NCI-H748 (cell line): ENCODE data around the gene PDE6G.
A peak's percentile ranks its signal among the peaks of the same experiment; 100 is the strongest.
"Not testable (repeated sequence)": the region's sequence is repeated elsewhere in the genome, so short reads cannot be mapped to it uniquely, and the experiment has no call there.

Source experiments
- DNase-seq: peaks from one replicate; lab custom pipeline; 2025; ENCODE audit not compliant: unreplicated experiment; lab: John Stamatoyannopoulos, UW

The PDE6G gene

DNA sequence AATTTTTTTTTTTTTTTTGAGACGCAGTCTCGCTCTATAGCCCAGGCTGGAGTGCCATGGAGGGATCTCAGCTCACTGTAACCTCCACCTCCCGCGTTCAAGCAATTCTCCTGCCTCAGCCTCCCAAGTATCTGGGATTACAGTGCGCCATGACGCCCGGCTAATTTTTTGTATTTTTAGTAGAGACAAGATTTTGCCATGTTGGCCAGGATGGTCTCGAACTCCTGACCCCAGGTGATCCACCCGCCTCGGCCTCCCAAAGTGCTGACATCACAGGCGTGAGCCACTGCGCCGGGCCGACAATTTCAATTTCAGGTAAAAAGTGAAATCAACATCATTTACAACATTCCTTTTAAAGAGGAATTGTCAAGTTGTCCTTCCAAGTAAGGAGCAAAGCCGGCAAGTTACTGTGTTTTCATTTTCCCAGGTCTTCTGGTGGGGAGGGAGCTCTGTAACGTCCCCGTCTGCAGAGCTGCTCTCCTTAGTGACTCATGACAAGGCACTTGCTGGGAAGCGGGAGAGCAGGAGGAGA lies 20.3 kb downstream of the PDE6G start:
- DNase-seq = no peak

DNA sequence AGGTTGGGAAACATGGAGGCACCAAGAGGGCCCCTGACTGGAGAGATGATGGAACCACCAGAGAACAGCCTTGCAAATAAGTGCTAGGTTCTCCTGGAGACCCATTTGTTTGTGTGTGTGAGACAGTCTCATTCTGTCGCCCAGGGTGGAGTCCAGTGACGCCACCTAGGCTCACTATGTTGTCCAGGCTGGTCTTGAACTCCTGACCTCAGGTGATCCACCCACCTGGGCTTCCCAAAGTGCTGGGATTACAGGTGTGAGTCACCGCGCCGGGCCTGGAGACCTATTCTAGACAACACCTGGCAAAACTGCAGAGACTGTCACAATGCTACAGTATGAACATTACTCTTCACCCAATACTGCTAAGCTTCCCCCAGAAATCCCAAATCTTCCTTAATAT lies 20.9 kb downstream of the PDE6G start:
- DNase-seq = no peak

DNA sequence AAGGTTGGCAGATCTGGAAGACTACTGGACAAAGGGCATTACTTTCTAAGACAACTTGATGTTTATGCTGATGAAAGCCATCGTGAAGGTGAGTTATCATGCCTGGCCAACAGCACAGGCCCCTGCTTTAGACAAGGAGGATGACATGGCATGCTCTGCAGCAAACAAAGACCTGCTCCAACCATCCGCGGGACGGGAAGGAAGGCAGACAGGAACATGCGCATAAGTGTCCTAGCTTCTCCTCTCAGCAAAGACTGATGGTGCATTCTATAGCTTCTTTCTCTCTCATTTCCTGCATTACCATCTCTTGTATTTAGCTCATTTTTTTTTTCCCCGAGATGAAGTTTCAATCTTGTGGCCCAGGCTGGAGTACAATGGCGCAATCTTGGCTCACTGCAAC lies 24.9 kb downstream of the PDE6G start:
- DNase-seq = no peak

DNA sequence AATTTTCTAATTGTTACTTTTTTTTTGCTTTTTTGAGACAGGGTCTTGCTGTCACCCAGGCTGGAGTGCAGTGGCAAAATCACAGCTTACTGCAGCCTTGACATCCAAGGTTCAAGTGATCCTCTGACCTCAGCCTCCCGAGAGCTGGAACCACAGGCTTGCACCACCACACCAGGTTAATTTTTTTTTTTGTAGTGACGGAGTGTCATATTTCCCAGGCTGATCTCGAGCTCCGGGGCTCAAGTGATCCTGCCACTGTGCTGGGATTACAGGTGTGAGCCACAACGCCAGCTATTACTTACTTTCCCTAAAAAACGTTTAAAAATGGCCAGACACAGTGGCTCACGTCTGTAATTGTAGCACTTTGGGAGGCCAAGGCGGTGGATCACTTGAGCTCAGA lies 26.1 kb downstream of the PDE6G start:
- no peak for DNase-seq

DNA sequence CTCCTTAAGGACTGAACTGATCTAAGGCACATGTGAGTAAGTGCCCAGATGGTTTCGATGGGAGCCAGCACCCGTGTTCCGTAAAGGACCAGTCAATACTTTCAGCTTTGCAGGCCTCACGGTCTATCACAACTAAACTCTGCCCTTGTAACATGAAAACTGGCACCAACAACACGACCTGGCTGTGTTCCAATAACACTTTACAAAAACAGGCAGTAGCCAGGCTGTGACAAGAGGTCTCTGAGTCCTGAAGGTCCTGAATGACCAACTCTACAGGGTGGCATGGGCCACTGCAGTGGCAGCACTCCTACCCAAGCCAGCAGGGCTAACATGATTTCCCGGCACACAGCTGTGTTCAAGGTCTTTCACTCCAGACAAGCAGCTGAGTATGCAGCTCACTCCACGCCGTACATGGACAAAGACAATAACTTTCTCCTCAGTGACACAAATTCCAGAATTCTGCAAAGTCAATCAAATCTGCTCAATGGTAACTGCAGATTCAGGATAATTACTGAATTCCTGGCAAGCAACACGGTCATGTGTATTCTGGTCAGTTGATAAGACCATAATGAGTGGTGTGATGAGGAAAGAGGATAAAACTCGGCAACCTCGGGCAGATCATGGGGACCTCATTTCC lies 34.7 kb downstream of the PDE6G start:
- DNase-seq = no peak

DNA sequence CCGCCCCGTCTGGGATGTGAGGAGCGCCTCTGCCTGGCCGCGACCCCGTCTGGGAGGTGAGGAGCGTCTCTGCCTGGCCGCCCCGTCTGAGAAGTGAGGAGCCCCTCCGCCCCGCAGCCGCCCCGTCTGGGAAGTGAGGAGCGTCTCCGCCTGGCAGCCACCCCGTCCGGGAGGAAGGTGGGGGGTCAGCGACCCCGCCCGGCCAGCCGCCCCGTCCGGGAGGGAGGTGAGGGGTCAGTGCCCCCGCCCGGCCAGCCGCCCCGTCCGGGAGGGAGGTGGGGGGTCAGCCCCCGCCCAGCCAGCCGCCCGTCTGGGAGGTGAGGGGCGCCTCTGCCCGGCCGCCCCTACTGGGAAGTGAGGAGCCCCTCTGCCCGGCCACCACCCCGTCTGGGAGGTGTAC lies 38.0 kb downstream of the PDE6G start:
- DNase-seq = not testable (repeated sequence)

DNA sequence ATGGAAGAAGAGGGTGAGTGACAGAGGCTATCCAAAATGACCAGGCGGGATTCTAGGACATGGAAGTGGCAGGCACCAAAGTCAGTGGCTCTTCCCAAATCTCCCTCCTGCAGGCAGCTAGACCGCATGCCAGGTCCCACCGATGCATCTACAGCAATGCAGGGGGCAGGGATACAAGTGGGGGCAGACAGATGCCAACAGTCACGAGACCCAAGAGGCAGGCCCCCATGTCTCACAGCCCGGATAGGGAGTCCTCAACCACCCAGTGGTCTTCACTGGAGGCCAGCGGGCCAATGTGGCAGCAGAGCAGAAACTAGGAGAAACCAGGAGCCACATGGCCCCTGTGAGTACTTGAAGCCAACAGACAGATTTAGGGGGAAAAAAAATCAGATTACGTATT lies 39.5 kb downstream of the PDE6G start:
- DNase-seq = no peak

DNA sequence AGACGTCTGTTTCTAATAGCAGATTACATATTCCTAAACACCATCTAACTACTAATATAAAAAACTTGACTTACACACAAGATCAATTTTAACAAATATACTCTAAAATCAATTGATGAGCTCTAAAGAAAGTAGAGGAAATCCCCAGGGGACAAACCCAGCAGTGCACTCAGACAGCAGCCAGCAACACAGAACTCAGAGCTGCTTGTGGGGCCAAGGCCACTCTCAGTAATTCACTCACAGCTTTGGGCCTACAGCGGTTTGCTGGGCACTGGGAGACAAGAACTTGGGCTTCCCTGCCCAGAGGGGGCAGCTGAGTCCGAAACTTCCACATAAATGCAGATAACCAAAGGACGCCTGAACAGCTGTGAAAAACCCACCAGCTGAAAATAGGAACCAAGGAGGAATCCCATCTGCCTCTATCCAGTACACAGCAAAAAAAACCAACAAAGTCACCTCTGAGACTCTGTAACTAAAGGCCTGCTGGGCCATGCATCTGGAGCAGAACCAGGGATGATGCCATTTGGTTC lies 40.9 kb downstream of the PDE6G start:
- no peak for DNase-seq

DNA sequence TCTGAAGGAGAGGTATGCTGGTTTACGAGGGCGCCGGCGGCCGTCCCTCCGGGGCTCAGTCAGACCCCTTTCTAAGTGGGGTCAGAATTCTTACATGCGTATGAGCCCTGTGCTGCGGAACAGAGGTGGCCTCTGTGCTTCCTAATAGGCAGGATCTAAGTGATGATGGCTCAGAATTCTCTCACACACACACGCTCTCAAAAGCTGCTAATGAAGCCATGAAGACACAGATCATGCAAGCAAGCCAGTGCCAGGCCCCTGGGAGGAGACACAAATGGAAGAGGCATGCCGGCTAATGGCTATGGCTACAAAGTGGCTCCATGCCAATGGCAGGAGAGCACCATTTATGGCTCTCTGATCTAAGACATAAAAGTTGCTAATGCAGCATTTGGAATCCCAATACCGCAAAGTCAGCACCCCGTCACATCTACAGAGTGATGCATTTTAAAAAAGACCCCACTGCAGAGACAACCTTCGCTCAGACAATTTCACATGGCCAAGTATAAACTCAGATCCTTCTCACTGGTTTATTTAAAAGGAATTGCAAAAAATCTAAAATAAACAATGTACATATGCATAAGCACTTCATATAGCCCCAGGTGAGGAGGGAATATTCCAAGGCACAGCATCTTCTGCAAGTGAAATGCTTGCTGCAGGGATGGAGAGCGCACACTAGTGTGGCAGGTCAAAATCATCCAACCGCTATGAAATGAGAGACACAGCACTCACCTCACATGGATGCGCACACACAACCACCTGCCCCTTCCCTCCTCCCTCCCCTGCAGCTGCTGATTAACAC lies 44.0 kb downstream of the PDE6G start:
- DNase-seq = no peak

DNA sequence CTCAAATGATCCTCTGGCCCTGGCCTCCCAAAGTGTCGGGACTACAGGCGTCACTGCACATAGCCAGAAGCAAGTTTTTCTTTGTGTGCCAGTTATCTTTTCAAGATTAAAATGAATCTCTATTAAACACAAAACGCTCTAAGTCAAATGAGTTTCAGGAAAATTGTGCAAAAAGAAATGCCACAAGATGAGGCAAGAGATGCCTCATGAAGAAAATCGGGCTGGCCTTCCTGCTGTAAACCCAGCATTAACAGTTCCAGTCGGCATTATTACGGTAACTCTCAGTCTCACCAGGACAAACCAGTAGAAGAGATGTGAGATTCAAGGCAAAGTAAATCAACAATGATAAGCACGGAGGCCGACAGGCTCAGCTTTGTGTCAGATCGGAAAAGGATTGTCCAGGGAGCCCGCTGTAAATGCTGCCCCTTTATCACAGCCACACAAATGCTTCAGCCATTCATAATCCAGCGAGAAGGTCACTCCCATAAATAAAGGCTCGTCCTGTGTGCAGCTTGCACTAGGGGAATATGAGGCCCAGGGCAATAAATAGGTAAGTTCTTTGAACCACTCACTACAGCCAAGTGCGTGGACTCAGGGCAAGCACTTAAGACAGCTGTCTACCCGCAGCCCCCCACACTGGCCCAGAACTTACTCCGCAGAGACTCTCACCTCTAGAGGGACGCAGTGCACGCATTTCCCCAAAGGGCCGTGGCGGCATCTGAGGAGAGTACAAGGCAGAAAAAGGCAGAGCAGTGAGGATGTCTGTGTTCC lies 46.6 kb downstream of the PDE6G start:
- DNase-seq = no peak

DNA sequence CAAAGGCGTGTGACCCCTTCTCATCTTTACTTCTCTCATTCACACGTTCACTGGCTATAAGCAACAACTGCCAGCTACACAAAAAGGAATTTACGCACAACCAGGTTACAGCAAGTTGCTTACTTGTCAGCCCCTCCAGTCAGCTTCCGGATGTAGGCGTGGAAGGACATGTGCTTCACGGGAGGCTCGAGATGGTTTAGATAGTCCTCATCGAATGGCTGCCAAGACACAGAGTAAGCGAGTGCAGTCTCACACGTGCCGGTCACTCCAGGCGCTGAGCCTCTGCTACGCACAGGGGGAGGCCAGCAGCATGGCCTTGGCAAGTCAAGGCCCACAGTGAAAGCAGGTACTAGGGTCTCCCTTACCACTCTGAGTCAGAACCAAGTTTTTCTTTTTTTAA lies 47.7 kb downstream of the PDE6G start:
- no peak for DNase-seq

DNA sequence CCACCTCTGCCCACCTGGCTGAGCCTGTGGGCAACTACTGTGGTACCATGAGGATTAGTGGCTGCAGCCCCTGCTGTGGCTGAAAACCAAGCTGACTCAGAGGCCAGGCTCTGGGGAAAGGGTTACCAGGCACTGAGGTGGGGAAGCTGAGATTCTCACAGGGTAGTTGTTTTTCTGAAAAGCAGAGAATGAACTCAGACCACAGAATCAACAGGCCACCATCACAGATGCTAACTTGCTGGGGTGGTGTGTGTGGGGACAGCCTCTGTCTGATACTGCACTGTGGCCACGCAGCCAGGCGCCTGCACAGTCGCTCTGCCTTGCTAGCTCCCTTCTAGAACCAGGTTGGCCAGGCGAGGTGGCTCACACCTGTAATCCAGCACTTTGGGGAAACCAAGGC lies 48.3 kb downstream of the PDE6G start:
- DNase-seq = no peak

DNA sequence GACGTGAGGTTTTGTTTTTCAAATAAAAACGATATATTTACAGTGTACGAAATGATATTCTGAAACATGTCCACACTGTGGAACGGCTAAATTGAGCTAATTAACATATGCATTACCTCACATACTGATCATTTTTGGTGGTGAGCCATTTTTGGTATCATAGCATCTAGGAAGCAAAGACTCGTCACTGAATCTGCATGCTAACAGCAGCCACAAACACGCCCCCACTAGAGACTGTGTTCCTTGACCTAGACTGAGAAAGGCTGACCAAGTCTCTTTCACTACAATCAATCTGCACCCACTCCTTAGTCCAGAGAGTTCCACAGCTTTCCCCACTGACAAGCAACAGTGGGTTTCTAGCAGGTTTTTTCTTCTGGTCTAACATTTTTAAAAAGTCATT lies 48.9 kb downstream of the PDE6G start:
- no peak for DNase-seq

DNA sequence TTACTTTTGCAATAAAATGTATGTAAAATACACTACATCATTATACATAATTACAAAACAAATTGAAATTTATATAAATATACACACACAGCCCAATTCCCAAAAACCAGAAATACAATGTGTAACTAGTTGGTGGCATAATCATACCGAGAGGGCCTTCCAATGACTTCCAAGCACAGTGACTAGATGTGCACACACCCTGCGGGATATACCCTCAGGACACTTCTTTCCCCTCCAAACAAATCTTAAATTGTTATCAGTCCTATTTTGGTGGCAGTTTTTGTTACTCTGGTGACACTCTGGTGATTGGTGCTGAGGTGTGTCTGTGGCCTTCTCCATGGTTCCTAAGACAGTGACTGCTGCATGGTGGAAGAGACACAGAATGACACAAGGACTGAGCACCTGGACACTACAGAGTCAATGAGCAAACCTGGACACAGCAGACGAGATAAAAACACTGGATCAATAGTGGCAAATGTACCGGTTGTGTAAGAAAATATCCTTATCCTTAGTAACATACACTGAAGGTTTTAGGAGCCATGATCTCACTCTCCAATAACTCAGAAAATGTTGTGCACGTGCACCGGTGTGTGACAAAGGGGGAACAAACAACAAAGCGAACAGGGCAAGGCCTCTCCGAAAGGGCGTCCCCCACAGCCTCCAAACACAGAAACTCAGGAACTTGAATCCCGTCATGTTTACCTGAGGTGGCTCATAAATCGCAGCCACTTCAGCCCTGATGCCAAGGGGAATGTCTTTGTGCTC lies 52.3 kb downstream of the PDE6G start:
- DNase-seq = no peak

DNA sequence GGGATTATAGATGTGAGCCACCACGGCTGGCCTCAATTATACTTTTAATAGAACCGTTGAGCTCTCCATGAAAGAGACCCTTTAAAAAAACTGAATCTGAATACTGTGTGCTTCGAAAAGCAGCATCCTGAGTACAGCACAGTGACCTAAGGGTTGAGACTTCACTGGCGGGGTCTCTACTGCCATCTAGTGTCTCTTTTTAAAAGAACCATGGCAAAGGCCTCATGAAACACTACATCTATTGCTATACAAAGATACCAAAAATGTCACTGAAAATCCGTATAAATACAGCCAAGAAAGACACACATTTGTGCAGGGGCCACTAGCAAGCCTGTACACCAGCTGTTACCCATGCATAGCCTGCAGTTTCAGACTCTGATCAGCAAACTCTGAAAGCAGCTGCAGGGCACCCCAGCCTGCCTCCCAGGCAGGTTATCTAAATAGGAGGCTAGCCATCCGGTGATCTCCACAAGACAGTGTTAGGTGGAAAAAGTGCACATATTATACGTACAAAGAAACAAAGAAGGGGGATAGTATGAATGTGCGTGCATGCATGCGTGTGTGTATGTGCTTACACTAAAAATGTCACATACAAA lies 54.7 kb downstream of the PDE6G start:
- DNase-seq = peak; percentile 64
